VCaP (cell line): ENCODE measurements around the gene ADRB1.

Experiments used
- H3K27ac ChIP-seq: fragments of 450-650 bp; 2 replicates; pipeline ENCODE4 v1.5.1; 2017
- CTCF ChIP-seq: fragments of 450-650 bp; conservative IDR thresholded peaks from 2 replicates; pipeline ENCODE4 v1.5.1; 2017; ENCODE audit warnings: mild to moderate bottlenecking, moderate library complexity

The ADRB1 gene

GRCh38 chr10:114078346-114078745, 34.7 kb downstream of the ADRB1 start:
- TF ChIP-seq CTCF, result no peak

DNA sequence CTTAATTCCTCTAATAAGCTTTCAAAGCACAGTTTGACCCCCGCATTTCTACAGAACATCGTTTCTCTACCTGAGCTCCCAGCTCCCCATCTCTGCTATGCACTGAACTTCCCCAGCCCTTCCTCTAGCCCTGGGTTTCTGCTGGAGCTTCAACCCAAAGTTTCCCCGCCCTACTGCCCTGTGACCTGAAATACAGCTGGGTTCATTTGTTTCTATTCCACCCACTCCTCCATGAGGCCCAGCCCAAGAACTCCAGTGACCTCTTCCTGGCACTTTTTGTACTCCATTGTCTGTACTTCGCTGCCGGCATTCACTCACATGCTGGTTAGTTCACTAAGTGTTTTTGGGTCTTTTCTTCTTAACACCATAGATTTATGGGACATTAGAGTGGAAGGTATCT, 35.8 kb downstream of the ADRB1 start:
- no peak for TF ChIP-seq CTCF

More at GRCh38 chr10:114078346-114078745, 34.7 kb downstream of the ADRB1 start:
- no peak overlapping the region for H3K27ac ChIP-seq

DNA sequence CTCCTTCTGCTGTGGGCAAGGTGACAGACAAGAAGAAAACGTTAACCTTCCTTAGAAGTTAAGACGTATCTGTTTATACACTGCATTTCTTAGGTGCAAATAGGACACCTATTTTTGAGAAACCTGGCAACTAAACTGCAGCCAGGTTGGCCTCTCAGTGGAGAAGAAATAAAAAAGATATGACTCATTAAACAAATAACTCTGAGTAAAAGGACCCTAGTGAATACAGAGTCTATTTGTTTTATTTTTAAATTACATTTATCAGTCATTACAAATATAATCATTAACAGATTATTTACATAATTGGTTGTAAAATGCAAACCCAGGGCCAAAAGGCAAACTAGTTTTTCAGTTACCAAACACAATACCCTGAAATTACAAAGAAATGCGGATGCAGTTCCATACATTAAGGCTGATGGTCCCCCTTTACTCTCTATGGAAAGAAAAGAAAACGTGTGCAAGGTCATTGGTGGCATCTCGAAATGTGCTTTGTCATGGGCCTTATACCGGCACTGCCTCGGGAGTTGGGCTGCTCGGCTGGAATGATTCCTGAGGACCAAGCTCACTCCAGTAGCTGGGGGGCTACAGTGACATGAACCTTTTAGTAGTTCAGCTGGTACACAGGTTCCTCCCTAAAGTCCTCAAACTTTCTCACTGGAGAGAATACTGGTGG, 38.4 kb downstream of the ADRB1 start:
- peak overlapping the region; percentile 92 for H3K27ac ChIP-seq
- TF ChIP-seq CTCF, result no peak

More for the DNA sequence above, 35.8 kb downstream of the ADRB1 start:
- no peak overlapping the region; the same call in 1 of the 2 replicates for H3K27ac ChIP-seq

- no peak for TF ChIP-seq CTCF
- H3K27ac ChIP-seq, result peak overlapping the region; percentile 92
Observed at GRCh38 chr10:114083040-114083439, 39.4 kb downstream of the ADRB1 start.

GRCh38 chr10:114084215-114084614, 40.5 kb downstream of the ADRB1 start:
- peak overlapping the region; percentile 52 for H3K27ac ChIP-seq
- TF ChIP-seq CTCF, result no peak

DNA sequence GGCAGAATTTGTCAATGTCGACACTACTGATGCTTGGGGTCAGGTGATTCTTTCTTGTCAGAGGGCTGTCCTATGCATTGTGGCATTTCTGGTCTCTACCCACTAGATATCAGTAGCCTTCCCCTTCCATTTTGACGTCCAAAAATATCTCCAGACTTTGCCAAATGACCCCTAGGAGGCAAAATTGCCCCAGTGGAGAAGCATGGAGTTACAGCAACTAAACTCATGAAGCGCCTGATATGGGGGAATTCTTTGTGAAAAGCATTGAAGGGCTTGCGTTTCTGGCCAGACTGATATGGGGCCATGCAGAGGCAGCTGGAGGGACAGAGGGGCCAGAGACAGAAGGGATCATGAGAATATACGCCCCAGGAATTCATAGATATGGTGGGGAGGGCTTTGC, 43.6 kb downstream of the ADRB1 start:
- no peak for TF ChIP-seq CTCF
- no peak overlapping the region for H3K27ac ChIP-seq

DNA sequence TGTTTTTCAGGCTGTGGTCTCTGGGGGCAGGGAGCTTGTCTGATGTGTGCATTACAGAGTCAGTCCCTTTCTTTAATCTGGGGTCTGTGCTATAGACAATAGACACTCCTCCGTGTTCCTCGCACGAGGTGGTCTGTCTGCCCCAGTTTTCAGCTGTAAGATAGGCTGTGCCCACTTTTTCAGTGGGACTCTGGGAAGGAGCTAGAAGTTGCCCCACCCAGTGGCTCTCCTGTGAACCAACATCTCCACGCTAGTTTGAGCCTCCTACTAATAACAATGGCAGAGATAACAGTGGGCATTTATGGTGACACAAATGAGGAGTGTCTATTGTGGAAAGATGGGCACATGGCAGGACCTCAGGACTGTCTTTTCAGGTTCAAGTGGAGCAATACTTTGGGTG, 44.0 kb downstream of the ADRB1 start:
- no peak overlapping the region for H3K27ac ChIP-seq
- no peak for TF ChIP-seq CTCF
